Neural progenitor cell (in vitro differentiated cells): ENCODE results near the gene WBP2. TPM values are rescaled to one million over a fixed set of nuclear protein-coding genes. Genes with fewer than 3 reads are reported as not detected.
A peak's percentile ranks its signal among the peaks of the same experiment; 100 is the strongest.

Experiments used
- DNase-seq: peaks from one replicate; pipeline ENCODE4 v3.0.0-alpha.2; 2016; ENCODE audit warnings: low spot score
- H2AFZ ChIP-seq: fragments of 200-600 bp; sonication (generic); replicated peaks from 2 replicates; pipeline ENCODE4 v1.6.1; 2016; ENCODE audit warnings: antibody characterized with exemption
- H3F3A ChIP-seq: fragments of 200-600 bp; sonication (generic); 2 replicates; pipeline ENCODE4 v1.6.1; 2016; ENCODE audit warnings: antibody characterized with exemption, low read depth
- H3K27ac ChIP-seq: fragments of 200-600 bp; sonication (generic); 2 replicates; pipeline ENCODE4 v1.5.1; 2016; ENCODE audit warnings: mild to moderate bottlenecking
- H3K27me3 ChIP-seq: fragments of 200-600 bp; sonication (generic); 2 replicates; pipeline ENCODE4 v1.6.1; 2016; ENCODE audit warnings: mild to moderate bottlenecking, moderate library complexity
- H3K36me3 ChIP-seq: fragments of 200-600 bp; sonication (generic); 2 replicates; pipeline ENCODE4 v1.5.1; 2016
- H3K4me1 ChIP-seq: fragments of 200-600 bp; sonication (generic); 2 replicates; pipeline ENCODE4 v1.6.1; 2016; ENCODE audit warnings: mixed run types
- H3K4me2 ChIP-seq: fragments of 200-600 bp; sonication (generic); 2 replicates; pipeline ENCODE4 v1.6.1; 2016
- H3K4me3 ChIP-seq: fragments of 200-600 bp; sonication (generic); 2 replicates; pipeline ENCODE4 v1.5.1; 2016
- H3K79me2 ChIP-seq: fragments of 200-600 bp; sonication (generic); 2 replicates; pipeline ENCODE4 v1.6.1; 2016; ENCODE audit warnings: low read depth
- H3K9ac ChIP-seq: fragments of 200-600 bp; sonication (generic); 2 replicates; pipeline ENCODE4 v1.6.1; 2016
- H3K9me3 ChIP-seq: fragments of 200-600 bp; sonication (generic); 2 replicates; pipeline ENCODE4 v1.5.1; 2016; ENCODE audit warnings: low read depth
- H4K20me1 ChIP-seq: fragments of 200-600 bp; sonication (generic); 2 replicates; pipeline ENCODE4 v1.6.1; 2016; ENCODE audit warnings: low read depth
- H3K27ac Mint-ChIP-seq: 3 replicates; pipeline ENCODE4 v1.8.0; 2021; ENCODE audit warnings: mixed read lengths
- H3K27me3 Mint-ChIP-seq: 2 replicates; pipeline ENCODE4 v1.8.0; 2022; ENCODE audit warnings: low read depth, mild to moderate bottlenecking, inconsistent platforms, moderate library complexity, mixed read lengths; ENCODE audit not compliant: insufficient read depth
- H3K36me3 Mint-ChIP-seq: 3 replicates; pipeline ENCODE4 v1.8.0; 2021; ENCODE audit warnings: mixed read lengths
- H3K4me1 Mint-ChIP-seq: 3 replicates; pipeline ENCODE4 v1.8.0; 2021; ENCODE audit warnings: mixed read lengths
- H3K4me3 Mint-ChIP-seq: 3 replicates; pipeline ENCODE4 v1.8.0; 2021; ENCODE audit warnings: mild to moderate bottlenecking, moderate library complexity, mixed read lengths
- H3K9me3 Mint-ChIP-seq: 3 replicates; pipeline ENCODE4 v1.8.0; 2020; ENCODE audit warnings: mixed read lengths
- EZH2 ChIP-seq: fragments of 200-600 bp; sonication (generic); IDR thresholded peaks from 2 replicates; pipeline ENCODE4 v1.6.1; 2017; ENCODE audit warnings: antibody characterized with exemption, mild to moderate bottlenecking, moderate library complexity
- EZH2phosphoT487 ChIP-seq: fragments of 200-600 bp; sonication (generic); IDR thresholded peaks from 2 replicates; pipeline ENCODE4 v1.6.1; 2017; ENCODE audit warnings: antibody characterized with exemption
- total RNA-seq: library from RNA; depleted of rRNA; stranded (reverse); fragments of >200 nt; gene quantifications from 2 replicates; pipeline ENCODE4 v1.2.3, GENCODE V29; 2015; ENCODE audit warnings: low replicate concordance
- TF ChIP-seq, protein P1 (sequence below): fragments of 200-600 bp; sonication (generic); IDR thresholded peaks from 2 replicates; pipeline ENCODE4 v1.5.1; 2017; ENCODE audit warnings: antibody characterized with exemption, mild to moderate bottlenecking

WBP2 gene
- total RNA-seq, 1 donor from 2014 or later: 20.9 TPM

DNA sequence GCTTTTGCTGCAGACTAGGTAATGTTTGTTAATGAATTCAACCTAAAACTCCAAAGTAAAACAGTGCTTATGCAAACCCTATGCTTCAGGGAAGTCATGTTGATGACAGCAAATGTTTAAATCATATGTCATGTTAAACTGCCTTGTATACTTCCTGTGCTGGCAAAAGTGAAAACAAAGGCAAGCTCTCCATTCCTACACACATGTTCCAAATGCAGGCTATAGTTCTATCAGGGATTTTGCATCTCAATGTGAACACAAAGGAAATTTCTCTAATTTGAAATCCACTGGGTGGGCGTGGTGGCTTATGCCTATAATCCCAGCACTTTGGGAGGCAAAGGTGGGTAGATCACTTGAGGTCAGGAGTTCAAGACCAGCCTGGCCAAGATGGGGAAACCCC lies 51.3 kb downstream of the WBP2 start:
- Histone ChIP-seq H3K4me2 (no peak overlapping the region), H3K27me3 (no peaks in the 10 kb centered on the region), H3F3A (peaks cover 7% of the 10 kb centered on the region), H3K27ac (no peak overlapping the region), H3K36me3 (no peaks in the 10 kb centered on the region), H4K20me1 (peaks cover 52% of the 10 kb centered on the region), H3K4me1 (no peaks in the 10 kb centered on the region), H3K9me3 (no peaks in the 10 kb centered on the region), H3K79me2 (peaks cover 72% of the 10 kb centered on the region), H3K4me3 (no peak overlapping the region), H2AFZ (no peak overlapping the region), H3K9ac (no peak overlapping the region)
- Mint-ChIP-seq H3K9me3 (no peaks in the 10 kb centered on the region), H3K4me1 (no peaks in the 10 kb centered on the region), H3K36me3 (peaks cover 11% of the 10 kb centered on the region), H3K27ac (no peak overlapping the region), H3K4me3 (no peak overlapping the region), H3K27me3 (no peaks in the 10 kb centered on the region)
- no peak for DNase-seq
- TF ChIP-seq EZH2 (no peak), EZH2phosphoT487 (no peak)
- TF ChIP-seq, protein P1, sequence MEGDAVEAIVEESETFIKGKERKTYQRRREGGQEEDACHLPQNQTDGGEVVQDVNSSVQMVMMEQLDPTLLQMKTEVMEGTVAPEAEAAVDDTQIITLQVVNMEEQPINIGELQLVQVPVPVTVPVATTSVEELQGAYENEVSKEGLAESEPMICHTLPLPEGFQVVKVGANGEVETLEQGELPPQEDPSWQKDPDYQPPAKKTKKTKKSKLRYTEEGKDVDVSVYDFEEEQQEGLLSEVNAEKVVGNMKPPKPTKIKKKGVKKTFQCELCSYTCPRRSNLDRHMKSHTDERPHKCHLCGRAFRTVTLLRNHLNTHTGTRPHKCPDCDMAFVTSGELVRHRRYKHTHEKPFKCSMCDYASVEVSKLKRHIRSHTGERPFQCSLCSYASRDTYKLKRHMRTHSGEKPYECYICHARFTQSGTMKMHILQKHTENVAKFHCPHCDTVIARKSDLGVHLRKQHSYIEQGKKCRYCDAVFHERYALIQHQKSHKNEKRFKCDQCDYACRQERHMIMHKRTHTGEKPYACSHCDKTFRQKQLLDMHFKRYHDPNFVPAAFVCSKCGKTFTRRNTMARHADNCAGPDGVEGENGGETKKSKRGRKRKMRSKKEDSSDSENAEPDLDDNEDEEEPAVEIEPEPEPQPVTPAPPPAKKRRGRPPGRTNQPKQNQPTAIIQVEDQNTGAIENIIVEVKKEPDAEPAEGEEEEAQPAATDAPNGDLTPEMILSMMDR: no peak

GRCh38 chr17:75799402-75799801 lies 55.7 kb downstream of the WBP2 start:
- H3K27me3 ChIP-seq: no peaks in the 10 kb centered on the region
- no peaks in the 10 kb centered on the region for H3K9me3 ChIP-seq
- DNase-seq: no peak
- TF ChIP-seq EZH2 (no peak), EZH2phosphoT487 (no peak)
- TF ChIP-seq, protein P1: no peak
- H3K27ac Mint-ChIP-seq: no peak overlapping the region
- no peak overlapping the region for H3K4me3 ChIP-seq
- no peaks in the 10 kb centered on the region for H3K4me1 ChIP-seq
- no peaks in the 10 kb centered on the region for H3K27me3 Mint-ChIP-seq
- H3K9ac ChIP-seq: no peak overlapping the region
- H3F3A ChIP-seq: peaks cover 9% of the 10 kb centered on the region
- peaks cover 57% of the 10 kb centered on the region for H4K20me1 ChIP-seq
- H2AFZ ChIP-seq: no peak overlapping the region
- peaks cover 84% of the 10 kb centered on the region for H3K79me2 ChIP-seq
- peak overlapping the region; percentile 13 for H3K27ac ChIP-seq
- peaks cover 21% of the 10 kb centered on the region for H3K36me3 Mint-ChIP-seq
- H3K4me1 Mint-ChIP-seq: no peaks in the 10 kb centered on the region
- peaks cover 8% of the 10 kb centered on the region for H3K36me3 ChIP-seq
- H3K4me3 Mint-ChIP-seq: no peak overlapping the region
- no peak overlapping the region for H3K4me2 ChIP-seq
- H3K9me3 Mint-ChIP-seq: no peaks in the 10 kb centered on the region

GRCh38 chr17:75795820-75796607 lies 59.1 kb downstream of the WBP2 start:
- H3K36me3 ChIP-seq: peaks cover 8% of the 10 kb centered on the region
- H3K9ac ChIP-seq: no peak overlapping the region
- no peak for TF ChIP-seq EZH2
- TF ChIP-seq, protein P1: no peak
- TF ChIP-seq EZH2phosphoT487: no peak
- Mint-ChIP-seq H3K4me3 (no peak overlapping the region), H3K4me1 (peaks cover 1% of the 10 kb centered on the region), H3K27me3 (no peaks in the 10 kb centered on the region), H3K27ac (no peak overlapping the region), H3K9me3 (no peaks in the 10 kb centered on the region), H3K36me3 (peaks cover 31% of the 10 kb centered on the region)
- peaks cover 65% of the 10 kb centered on the region for H4K20me1 ChIP-seq
- H3K4me3 ChIP-seq: no peak overlapping the region
- no peak overlapping the region for H2AFZ ChIP-seq
- no peak overlapping the region for H3K27ac ChIP-seq
- H3K4me2 ChIP-seq: no peak overlapping the region
- no peaks in the 10 kb centered on the region for H3K4me1 ChIP-seq
- H3K9me3 ChIP-seq: no peaks in the 10 kb centered on the region
- DNase-seq: no peak
- H3F3A ChIP-seq: peaks cover 2% of the 10 kb centered on the region
- peaks cover 86% of the 10 kb centered on the region for H3K79me2 ChIP-seq
- H3K27me3 ChIP-seq: no peaks in the 10 kb centered on the region

Other genes with a start within 250 kb of the WBP2 start
- not detected in 2 replicates for gene SMIM5, start 221.9 kb downstream of the WBP2 start, total RNA-seq
- gene RECQL5, start 188.2 kb downstream of the WBP2 start, total RNA-seq: 22.7 and 27.3 TPM in 2 replicates
- 72.9 and 75.8 TPM in 2 replicates for gene SAP30BP, start 188.0 kb downstream of the WBP2 start, total RNA-seq
- gene ITGB4, start 133.9 kb downstream of the WBP2 start, total RNA-seq: 1.1 TPM in 1 of 2 replicates, not detected in the other
- 6.5 and 27.3 TPM in 2 replicates for gene GALK1, start 90.1 kb downstream of the WBP2 start, total RNA-seq
- 38.5 and 43.0 TPM in 2 replicates for gene UNK, start 70.5 kb downstream of the WBP2 start, total RNA-seq
- gene UNC13D, start 10.9 kb downstream of the WBP2 start, total RNA-seq: 0.09 and 0.96 TPM in 2 replicates
- 0.90 and 1.3 TPM in 2 replicates for gene TRIM47, start 23.2 kb upstream of the WBP2 start, total RNA-seq
- 17.2 and 36.3 TPM in 2 replicates for gene TRIM65, start 41.6 kb upstream of the WBP2 start, total RNA-seq
- 26.8 and 57.4 TPM in 2 replicates for gene MRPL38, start 49.5 kb upstream of the WBP2 start, total RNA-seq
- 11.2 and 31.4 TPM in 2 replicates for gene FBF1, start 85.7 kb upstream of the WBP2 start, total RNA-seq
- 9.7 and 12.2 TPM in 2 replicates for gene ACOX1, start 123.8 kb upstream of the WBP2 start, total RNA-seq
- 5.9 and 9.4 TPM in 2 replicates for gene TEN1, start 123.9 kb upstream of the WBP2 start, total RNA-seq
- 3.0 and 6.8 TPM in 2 replicates for gene CDK3, start 145.5 kb upstream of the WBP2 start, total RNA-seq
- gene EVPL, start 172.0 kb upstream of the WBP2 start, total RNA-seq: not detected in 2 replicates
- 31.7 and 32.8 TPM in 2 replicates for gene SRP68, start 217.2 kb upstream of the WBP2 start, total RNA-seq
- not detected in 2 replicates for gene GALR2, start 219.4 kb upstream of the WBP2 start, total RNA-seq
- not detected in 2 replicates for gene ZACN, start 223.8 kb upstream of the WBP2 start, total RNA-seq
- gene EXOC7, start 248.5 kb upstream of the WBP2 start, total RNA-seq: 64.3 and 72.8 TPM in 2 replicates